Liver (tissue), 9 donors: Measurements from ENCODE around the gene DDX17. TPM values are rescaled to one million over a fixed set of nuclear protein-coding genes. Genes with fewer than 3 reads are reported as not detected.
A peak's percentile ranks its signal among the peaks of the same experiment; 100 is the strongest.

Experiments used
- DNase-seq: peaks from one replicate; pipeline ENCODE4 v3.0.0-alpha.2; 2017; ENCODE audit warnings: low spot score
- H3K27ac ChIP-seq, 2 donors: one replicate each; pipeline ENCODE4 v1.7.0; 2013; ENCODE audit warnings: inconsistent platforms in 2 of 2, low read length in 2 of 2, control low read depth in 1 of 2, low read depth in 1 of 2, mild to moderate bottlenecking in 1 of 2
- H3K27me3 ChIP-seq, 4 donors: one replicate each; pipeline versions ENCODE4 v1.6.1 to v1.7.0; 2013; ENCODE audit warnings: low read length in 3 of 4, inconsistent platforms in 1 of 4, mild to moderate bottlenecking in 1 of 4, moderate library complexity in 1 of 4; ENCODE audit not compliant: control insufficient read depth in 4 of 4, insufficient read depth in 4 of 4
- H3K36me3 ChIP-seq, 4 donors: one replicate each; pipeline versions ENCODE4 v1.6.1 to v1.7.0; 2013; ENCODE audit warnings: low read length in 3 of 4, mild to moderate bottlenecking in 3 of 4, low read depth in 1 of 4, moderate library complexity in 1 of 4; ENCODE audit not compliant: control insufficient read depth in 4 of 4, insufficient read depth in 3 of 4
- H3K4me1 ChIP-seq, 4 donors: one replicate each; pipeline versions ENCODE4 v1.6.1 to v1.7.0; 2013; ENCODE audit warnings: low read length in 3 of 4, mild to moderate bottlenecking in 3 of 4, moderate library complexity in 1 of 4; ENCODE audit not compliant: control insufficient read depth in 4 of 4, insufficient read depth in 4 of 4
- H3K4me3 ChIP-seq, 3 donors: one replicate each; pipeline versions ENCODE4 v1.6.1 to v1.7.0; 2013; ENCODE audit warnings: low read length in 3 of 3, control low read depth in 1 of 3, low read depth in 1 of 3, mild to moderate bottlenecking in 1 of 3
- H3K9ac ChIP-seq, 2 donors: one replicate each; pipeline ENCODE4 v1.7.0; 2013; ENCODE audit warnings: low read length in 2 of 2, mild to moderate bottlenecking in 2 of 2, moderate library complexity in 2 of 2, control low read depth in 1 of 2, low read depth in 1 of 2
- H3K9me3 ChIP-seq, 4 donors: one replicate each; pipeline versions ENCODE4 v1.6.1 to v1.7.0; 2013; ENCODE audit warnings: low read length in 3 of 4; ENCODE audit not compliant: control insufficient read depth in 4 of 4
- ATF3 ChIP-seq: IDR thresholded peaks from 2 replicates; pipeline ENCODE4 v1.6.1; 2016; ENCODE audit warnings: antibody characterized with exemption
- CTCF ChIP-seq: fragments of 150-350 bp; IDR thresholded peaks from 2 replicates; pipeline ENCODE4 v1.5.1; 2017; ENCODE audit warnings: improper control_type of control experiment, low read depth, low read length; ENCODE audit not compliant: missing input control
- EGR1 ChIP-seq, 2 donors: IDR thresholded peaks; 2 replicates each; pipeline ENCODE4 v1.6.1; 2016 to 2018; ENCODE audit warnings: antibody characterized with exemption in 2 of 2, low read depth in 2 of 2
- FOXA1 ChIP-seq: IDR thresholded peaks from 2 replicates; pipeline ENCODE4 v1.6.1; 2016; ENCODE audit warnings: antibody characterized with exemption
- FOXA2 ChIP-seq: IDR thresholded peaks from 2 replicates; pipeline ENCODE4 v1.6.1; 2016; ENCODE audit warnings: antibody characterized with exemption
- GABPA ChIP-seq, 2 donors: IDR thresholded peaks in 1 of 2; conservative IDR thresholded peaks in 1 of 2; 2 replicates each; pipeline ENCODE4 v1.6.1; 2016; ENCODE audit warnings: antibody characterized with exemption in 2 of 2, mild to moderate bottlenecking in 1 of 2, moderate library complexity in 1 of 2
- HNF4A ChIP-seq, 2 donors: conservative IDR thresholded peaks; 2 replicates each; pipeline ENCODE4 v1.6.1; 2016; ENCODE audit warnings: antibody characterized with exemption in 2 of 2, mild to moderate bottlenecking in 2 of 2
- HNF4G ChIP-seq: IDR thresholded peaks from 2 replicates; pipeline ENCODE4 v1.6.1; 2016; ENCODE audit warnings: antibody characterized with exemption
- JUND ChIP-seq, 2 donors: IDR thresholded peaks; 2 replicates each; pipeline ENCODE4 v1.6.1; 2016; ENCODE audit warnings: antibody characterized with exemption in 2 of 2
- MAX ChIP-seq: IDR thresholded peaks from 2 replicates; pipeline ENCODE4 v1.6.1; 2016; ENCODE audit warnings: antibody characterized with exemption
- NR2F2 ChIP-seq: IDR thresholded peaks from 2 replicates; pipeline ENCODE4 v1.6.1; 2016; ENCODE audit warnings: antibody characterized with exemption
- RAD21 ChIP-seq, 2 donors: IDR thresholded peaks; 2 replicates each; pipeline ENCODE4 v1.6.1; 2016; ENCODE audit warnings: antibody characterized with exemption in 2 of 2, mild to moderate bottlenecking in 2 of 2
- REST ChIP-seq: IDR thresholded peaks from 2 replicates; pipeline ENCODE4 v1.6.1; 2016; ENCODE audit warnings: antibody characterized with exemption, mild to moderate bottlenecking
- SP1 ChIP-seq: IDR thresholded peaks from 2 replicates; pipeline ENCODE4 v1.6.1; 2018; ENCODE audit warnings: antibody characterized with exemption, mild to moderate bottlenecking
- TAF1 ChIP-seq: conservative IDR thresholded peaks from 2 replicates; pipeline ENCODE4 v1.6.1; 2016; ENCODE audit warnings: antibody characterized with exemption, mild to moderate bottlenecking
- YY1 ChIP-seq: IDR thresholded peaks from 2 replicates; pipeline ENCODE4 v1.6.1; 2016; ENCODE audit warnings: antibody characterized with exemption, mild to moderate bottlenecking
- WGBS: extraction: QIAGEN DNeasy Blood & Tissue Kit; methylation state at CpG from one replicate; pipeline ENCODE4 v1.1.7; 2013; 5-methylcytosine and 5-hydroxymethylcytosine counted together
- polyA plus RNA-seq, 2 donors: library from polyadenylated mRNA; stranded (reverse) in 1 of 2; unstranded in 1 of 2; fragments of 200-250 nt in 1 of 2; fragments of >200 nt in 1 of 2; fragmentation: Nextera tagmentation in 1 of 2; extraction: Ambion mirVana in 1 of 2; gene quantifications; one replicate each; pipeline versions ENCODE4 v1.2.1 to v1.2.3, GENCODE V29; 2013 to 2015
- total RNA-seq, 2 donors: library from RNA; depleted of rRNA; stranded (reverse); fragments of >200 nt; gene quantifications; one replicate each; pipeline ENCODE4 v1.2.3, GENCODE V29; 2014
- donor health status: healthy.
- donor health status: healthy.
- donor health status: healthy.
- donor health status: healthy.
- donor health status: healthy.

The DDX17 gene
- total and polyA plus RNA-seq, 4 donors = 46.3 to 451 (median 173) TPM

- no peaks in the 10 kb centered on the region for H3K36me3 ChIP-seq
- peak; percentile 52 for DNase-seq
- peak within 1 kb of the TSS in 2 of 3 donors; percentile 47 to 55 for H3K4me3 ChIP-seq
- TF ChIP-seq EGR1 (IDR thresholded peaks at IDR 0.05; ENCODE audit: low read depth in 2 of 2) (peak; percentile 79 to 95), YY1 (no peak)
- H3K4me1 ChIP-seq = peaks cover 0 to 9% (median 5%) of the 10 kb centered on the region in 4 donors
- H3K9me3 ChIP-seq = no peaks in the 10 kb centered on the region
- WGBS = 2% methylated on average over 53 of the region's 53 CpGs
- H3K9ac ChIP-seq = no peak within 1 kb of the TSS
- no peak within 1 kb of the TSS for H3K27ac ChIP-seq
- no peaks in the 10 kb centered on the region for H3K27me3 ChIP-seq
Observed at GRCh38 chr22:38467904-38468442, 38.1 kb downstream of the DDX17 start, which contains the start of gene KDELR3. Gene KDELR3 (plus strand): TSS chr22:38468096. CDS start chr22:38468234, 138 bp downstream.

- no peak for TF ChIP-seq ATF3
- TF ChIP-seq CTCF = no peak
- TF ChIP-seq FOXA2 = no peak
- no peak for TF ChIP-seq NR2F2
- no peak for TF ChIP-seq JUND (IDR thresholded peaks at IDR 0.05)
- TF ChIP-seq GABPA (IDR thresholded peaks at IDR 0.05 in 1 of 2, conservative IDR thresholded peaks at IDR 0.05 in 1 of 2) = no peak
- no peak for TF ChIP-seq SP1
- no peak for TF ChIP-seq RAD21 (IDR thresholded peaks at IDR 0.05)
- TF ChIP-seq HNF4A (conservative IDR thresholded peaks at IDR 0.05) = no peak
- TF ChIP-seq FOXA1 = no peak
- TF ChIP-seq HNF4G = no peak
- TF ChIP-seq MAX = no peak
- TF ChIP-seq YY1 = no peak
- no peak for TF ChIP-seq TAF1
- no peak for DNase-seq
- Histone ChIP-seq H3K9me3 (no peaks in the 10 kb centered on the region), H3K27ac (no peak overlapping the region), H3K4me1 (peaks cover 0 to 9% (median 5%) of the 10 kb centered on the region in 4 donors), H3K27me3 (no peaks in the 10 kb centered on the region), H3K36me3 (no peaks in the 10 kb centered on the region), H3K9ac (no peak overlapping the region), H3K4me3 (peak overlapping the region in 2 of 3 donors; percentile 24 to 47)
- 28% methylated on average over 20 of the region's 20 CpGs for WGBS
Observed at GRCh38 chr22:38467438-38467903, 38.6 kb downstream of the DDX17 start.

- peaks cover 4 to 14% (median 9%) of the 10 kb centered on the region in 4 donors for H3K4me1 ChIP-seq
- no peak for DNase-seq
- 81% methylated on average over 26 of the region's 26 CpGs for WGBS
- H3K36me3 ChIP-seq = no peaks in the 10 kb centered on the region
- no peak overlapping the region for H3K27ac ChIP-seq
- peaks cover 0 to 3% (median 0%) of the 10 kb centered on the region in 4 donors for H3K27me3 ChIP-seq
- no peaks in the 10 kb centered on the region for H3K9me3 ChIP-seq
- H3K9ac ChIP-seq = no peak overlapping the region
- no peak overlapping the region for H3K4me3 ChIP-seq
- TF ChIP-seq FOXA1 (no peak), CTCF (no peak), GABPA (IDR thresholded peaks at IDR 0.05 in 1 of 2, conservative IDR thresholded peaks at IDR 0.05 in 1 of 2) (no peak), RAD21 (IDR thresholded peaks at IDR 0.05) (no peak), ATF3 (no peak), HNF4A (conservative IDR thresholded peaks at IDR 0.05) (no peak), EGR1 (IDR thresholded peaks at IDR 0.05; ENCODE audit: low read depth in 2 of 2) (no peak), REST (no peak), MAX (no peak), FOXA2 (no peak)
Observed at GRCh38 chr22:38465673-38466490, 40.2 kb downstream of the DDX17 start.
